Uterus (tissue), 4 donors: ENCODE results near the gene PDLIM5. TPM values are rescaled to one million over a fixed set of nuclear protein-coding genes. Genes with fewer than 3 reads are reported as not detected.

ENCODE experiments used
- DNase-seq, 2 donors: peaks; one replicate each; pipeline ENCODE4 v3.0.0-alpha.2; 2019 to 2020
- H3K27ac ChIP-seq, 2 donors: fragments of 200-600 bp; sonication (generic); 1 replicate in 1 of 2; 2 replicates in 1 of 2; pipeline ENCODE4 v1.5.1; 2016 to 2018
- H3K27me3 ChIP-seq, 2 donors: fragments of 200-600 bp; sonication (generic); one replicate each; pipeline ENCODE4 v1.5.1; 2018 to 2019; ENCODE audit warnings: control low read depth in 1 of 2
- H3K36me3 ChIP-seq, 2 donors: fragments of 200-600 bp; sonication (generic); one replicate each; pipeline ENCODE4 v1.5.1; 2019; ENCODE audit warnings: control low read depth in 1 of 2
- H3K4me1 ChIP-seq, 2 donors: fragments of 200-600 bp; sonication (generic); one replicate each; pipeline ENCODE4 v1.5.1; 2018 to 2019; ENCODE audit warnings: control low read depth in 1 of 2
- H3K4me3 ChIP-seq, 2 donors: fragments of 200-600 bp; sonication (generic); 1 replicate in 1 of 2; 2 replicates in 1 of 2; pipeline ENCODE4 v1.5.1; 2018 to 2019; ENCODE audit warnings: mild to moderate bottlenecking in 1 of 2
- H3K9me3 ChIP-seq, 2 donors: fragments of 200-600 bp; sonication (generic); one replicate each; pipeline ENCODE4 v1.5.1; 2019; ENCODE audit warnings: control low read depth in 1 of 2
- CTCF ChIP-seq, 4 experiments: fragments of 200-600 bp in 2 of 4; fragments of 450-650 bp in 2 of 4; sonication (generic) in 2 of 4; IDR thresholded peaks; one replicate each; pipeline ENCODE4 v1.5.1; 2016 to 2019; ENCODE audit warnings: antibody characterized with exemption in 4 of 4, mild to moderate bottlenecking in 2 of 4, moderate library complexity in 1 of 4
- POLR2A ChIP-seq, 2 donors: fragments of 450-650 bp; IDR thresholded peaks; one replicate each; pipeline ENCODE4 v1.6.1; 2016; ENCODE audit warnings: antibody characterized with exemption in 2 of 2, mild to moderate bottlenecking in 1 of 2, moderate library complexity in 1 of 2
- intact Hi-C: fragments of 100-400 bp; cut with DNase I; formaldehyde crosslinking; loops from one replicate; pipeline ENCODE4 v1.15.1; 2023; ENCODE audit warnings: low total_unique reads
- total RNA-seq, 4 donors: library from RNA; depleted of rRNA in 3 of 4; stranded (reverse); fragments of >200 nt in 3 of 4; gene quantifications; one replicate each; pipeline versions ENCODE4 v1.1.0 to v1.2.4, GENCODE V29; 2014 to 2023
- donor health status: DM: yes; HTN: yes; CAD: no.

The PDLIM5 gene
- total RNA-seq, 4 donors from 2014 or later, result 90.8 to 571 (median 351) TPM

GRCh38 chr4:94673961-94674360 lies 222.2 kb downstream of the PDLIM5 start:
- no peak overlapping the region for H3K4me3 ChIP-seq
- TF ChIP-seq CTCF (IDR thresholded peaks at IDR 0.05) (no peak), POLR2A (IDR thresholded peaks at IDR 0.05) (no peak)
- no peaks in the 10 kb centered on the region for H3K4me1 ChIP-seq
- no peaks in the 10 kb centered on the region for H3K27me3 ChIP-seq
- intact Hi-C loops, result no loop called here
- H3K36me3 ChIP-seq, result no peaks in the 10 kb centered on the region
- no peaks in the 10 kb centered on the region for H3K9me3 ChIP-seq
- DNase-seq, result no peak
- no peak overlapping the region for H3K27ac ChIP-seq

GRCh38 chr4:94676970-94677369 lies 225.2 kb downstream of the PDLIM5 start:
- Histone ChIP-seq H3K9me3 (no peaks in the 10 kb centered on the region), H3K4me1 (no peaks in the 10 kb centered on the region), H3K4me3 (no peak overlapping the region), H3K27ac (no peak overlapping the region), H3K36me3 (no peaks in the 10 kb centered on the region), H3K27me3 (no peaks in the 10 kb centered on the region)
- DNase-seq, result no peak
- intact Hi-C loops, result no loop called here
- TF ChIP-seq POLR2A (IDR thresholded peaks at IDR 0.05) (no peak), CTCF (IDR thresholded peaks at IDR 0.05) (no peak)

DNA sequence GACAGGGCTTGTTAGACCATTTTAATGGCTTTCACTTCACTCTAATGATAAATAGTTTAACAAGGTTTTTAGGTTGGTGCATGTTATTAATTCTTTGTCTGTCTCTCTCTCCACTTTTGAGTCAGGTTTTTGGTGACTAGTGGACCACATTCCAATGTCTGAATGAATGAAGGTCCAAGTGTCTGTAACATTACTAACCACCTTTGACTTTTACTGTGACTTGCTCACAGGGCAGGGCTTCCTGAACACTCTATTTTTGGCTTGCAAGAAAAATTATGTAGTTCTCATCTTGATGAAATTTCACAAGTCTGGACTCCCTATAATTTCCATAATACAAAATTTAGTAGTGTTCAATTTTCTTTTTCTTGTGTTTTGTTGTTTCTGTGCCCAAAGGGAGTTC lies 227.2 kb downstream of the PDLIM5 start:
- H3K27me3 ChIP-seq, result no peaks in the 10 kb centered on the region
- TF ChIP-seq CTCF (IDR thresholded peaks at IDR 0.05), result no peak
- no peak for TF ChIP-seq POLR2A (IDR thresholded peaks at IDR 0.05)
- no peaks in the 10 kb centered on the region for H3K36me3 ChIP-seq
- H3K27ac ChIP-seq, result no peak overlapping the region
- DNase-seq, result no peak
- intact Hi-C loops, result no loop called here
- no peaks in the 10 kb centered on the region for H3K4me1 ChIP-seq
- no peaks in the 10 kb centered on the region for H3K9me3 ChIP-seq
- H3K4me3 ChIP-seq, result no peak overlapping the region

DNA sequence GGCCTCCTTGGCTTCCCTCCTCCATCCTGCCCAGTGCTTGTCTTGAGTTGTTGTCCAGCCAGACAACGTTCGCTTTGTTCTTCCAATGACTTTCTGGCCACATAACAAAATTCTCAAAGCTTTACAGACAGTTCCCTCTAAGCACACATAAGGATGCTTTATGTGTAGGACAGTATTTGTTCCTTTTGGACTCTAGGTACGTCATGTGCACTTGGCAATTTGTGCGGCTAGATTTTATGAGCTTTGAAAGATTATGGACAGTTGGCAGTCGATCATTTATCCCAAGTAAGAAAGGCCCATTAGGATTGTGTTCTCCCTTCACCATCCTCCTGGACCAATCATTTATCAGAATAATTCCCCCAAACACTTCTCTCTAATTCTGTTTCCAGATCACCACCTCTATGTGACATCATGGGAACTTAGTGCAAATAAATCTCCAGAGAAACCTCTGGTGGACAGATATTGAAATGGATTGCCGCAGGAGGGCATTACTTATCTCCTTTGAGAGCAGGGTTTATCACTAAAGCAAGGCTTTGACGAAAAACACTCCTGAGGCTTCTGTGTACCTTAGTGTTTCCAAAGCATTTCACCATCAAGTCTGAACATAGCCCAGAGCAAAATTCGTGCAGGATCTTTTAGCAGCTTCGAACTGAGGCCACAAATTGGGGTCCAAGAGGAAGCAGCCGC lies 228.6 kb downstream of the PDLIM5 start:
- Histone ChIP-seq H3K27ac (no peak overlapping the region), H3K36me3 (no peaks in the 10 kb centered on the region), H3K9me3 (no peaks in the 10 kb centered on the region), H3K4me3 (no peak overlapping the region), H3K4me1 (no peaks in the 10 kb centered on the region), H3K27me3 (no peaks in the 10 kb centered on the region)
- intact Hi-C loops, result no loop called here
- DNase-seq, result no peak
- no peak for TF ChIP-seq CTCF (IDR thresholded peaks at IDR 0.05)
- no peak for TF ChIP-seq POLR2A (IDR thresholded peaks at IDR 0.05)

DNA sequence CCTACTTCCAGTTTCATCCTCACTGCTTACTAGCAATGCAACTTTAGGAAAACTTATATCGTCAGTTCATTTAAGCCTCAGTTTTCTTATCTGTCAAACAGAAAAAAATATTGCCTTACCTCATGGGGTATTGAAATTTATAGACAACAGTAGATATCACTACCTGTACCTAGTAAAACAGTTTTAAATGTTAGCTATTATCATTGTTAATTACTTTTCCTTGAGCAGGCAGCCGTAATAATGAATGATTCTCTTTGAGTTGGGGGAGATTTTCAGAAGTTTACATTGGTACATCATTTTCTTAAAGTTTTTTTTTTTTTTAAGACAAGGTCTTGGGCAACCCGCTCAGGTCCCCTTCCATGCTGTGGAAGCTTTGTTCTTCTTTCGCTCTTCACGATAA lies 234.3 kb downstream of the PDLIM5 start:
- Histone ChIP-seq H3K36me3 (no peaks in the 10 kb centered on the region), H3K27ac (no peak overlapping the region), H3K4me3 (no peak overlapping the region), H3K4me1 (no peaks in the 10 kb centered on the region), H3K27me3 (no peaks in the 10 kb centered on the region), H3K9me3 (no peaks in the 10 kb centered on the region)
- no peak for DNase-seq
- intact Hi-C loops, result no loop called here
- TF ChIP-seq POLR2A (IDR thresholded peaks at IDR 0.05), result no peak
- TF ChIP-seq CTCF (IDR thresholded peaks at IDR 0.05), result no peak
